Activated CD4-positive, alpha-beta T cell treated with anti-CD3 and anti-CD28 coated beads, Interleukin-10, Interleukin-2, amounts not matched to agents 100 ng/mL and 50 ng/mL, durations not matched to agents 16 hours and 8 hours (primary cell): Measurements from ENCODE around the gene GOLT1B.
A peak's percentile ranks its signal among the peaks of the same experiment; 100 is the strongest.
"Not testable (repeated sequence)": the region's sequence is repeated elsewhere in the genome, so short reads cannot be mapped to it uniquely, and the experiment has no call there.

Source experiments
- DNase-seq: peaks from one replicate; pipeline ENCODE4 v3.0.0-alpha.2; 2020

GOLT1B gene, protein sequence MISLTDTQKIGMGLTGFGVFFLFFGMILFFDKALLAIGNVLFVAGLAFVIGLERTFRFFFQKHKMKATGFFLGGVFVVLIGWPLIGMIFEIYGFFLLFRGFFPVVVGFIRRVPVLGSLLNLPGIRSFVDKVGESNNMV

DNA sequence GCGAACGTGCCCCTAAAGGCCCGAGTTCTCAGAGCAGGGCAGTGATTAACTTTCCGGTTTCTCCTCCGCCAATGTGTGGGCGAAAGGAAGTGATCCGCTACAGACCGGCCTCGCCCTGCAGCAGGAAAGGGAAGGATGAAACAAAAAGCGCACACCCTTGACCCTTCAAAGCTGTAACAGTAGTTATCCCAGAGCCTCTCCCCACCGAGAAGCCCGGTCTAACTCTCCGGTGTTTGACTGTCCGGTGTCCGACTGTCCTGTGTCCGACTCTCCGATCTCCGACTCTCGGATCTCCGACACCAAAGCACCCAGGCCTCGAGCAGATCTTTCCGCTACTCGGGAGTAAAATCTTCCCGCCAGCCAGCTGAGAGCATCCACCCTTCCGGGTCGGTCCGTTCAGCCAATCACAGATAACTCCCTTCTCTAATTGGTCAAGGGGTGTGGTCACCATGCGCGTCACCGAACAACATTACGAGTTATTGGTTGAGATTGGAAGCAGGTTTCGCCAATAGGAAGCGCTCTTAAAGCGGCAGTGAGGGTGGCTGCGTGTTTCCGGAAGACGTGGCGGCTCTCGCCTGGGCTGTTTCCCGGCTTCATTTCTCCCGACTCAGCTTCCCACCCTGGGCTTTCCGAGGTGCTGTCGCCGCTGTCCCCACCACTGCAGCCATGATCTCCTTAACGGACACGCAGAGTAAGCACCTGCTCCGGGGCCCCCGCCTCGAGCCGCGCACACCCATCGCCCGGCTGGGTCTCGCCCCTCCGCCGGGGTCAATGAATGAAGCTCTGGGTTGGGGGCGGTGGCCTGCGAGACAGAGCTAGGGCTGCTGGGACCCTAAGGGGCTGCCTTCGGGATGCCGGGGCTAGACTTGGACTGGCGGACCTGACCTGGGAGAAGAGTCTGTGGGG is at the start of gene GOLT1B, which contains the start of gene RECQL:
TSS of gene GOLT1B (plus strand) at position 532 of the 906 bp plus-strand sequence. CDS start at position 667, 135 bp downstream.
TSS of gene RECQL (minus strand) at position 378 of the 906 bp plus-strand sequence. CDS start 2,065 bp downstream, outside the sequence.
- peak; percentile 98 for DNase-seq

DNA sequence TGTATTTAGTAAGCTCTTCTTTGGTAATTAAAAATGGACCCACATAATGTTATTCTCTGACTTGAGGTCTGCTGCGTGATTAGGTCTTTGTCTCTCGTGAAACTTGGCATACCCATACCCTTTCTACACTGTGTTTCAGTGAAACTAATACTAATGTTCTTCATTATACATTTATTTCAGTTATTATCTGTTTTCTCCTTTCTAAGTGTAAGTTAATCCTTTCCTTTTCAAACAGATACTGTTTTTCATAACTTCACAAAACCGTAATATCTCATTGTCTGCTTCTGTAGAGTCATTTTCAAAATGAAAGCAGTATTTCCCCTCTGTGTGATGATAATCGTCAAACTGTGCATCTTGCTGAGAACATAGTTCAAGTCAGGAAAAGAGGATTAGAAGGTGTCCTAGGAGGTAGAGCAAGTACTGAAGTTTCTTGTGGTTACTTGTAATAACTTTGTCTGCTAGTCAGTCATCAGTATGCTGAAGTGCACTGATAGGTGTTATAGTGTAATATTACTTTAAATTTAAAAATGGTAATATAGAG is 48.2 kb upstream of the GOLT1B start:
- peak; percentile 87 for DNase-seq

DNA sequence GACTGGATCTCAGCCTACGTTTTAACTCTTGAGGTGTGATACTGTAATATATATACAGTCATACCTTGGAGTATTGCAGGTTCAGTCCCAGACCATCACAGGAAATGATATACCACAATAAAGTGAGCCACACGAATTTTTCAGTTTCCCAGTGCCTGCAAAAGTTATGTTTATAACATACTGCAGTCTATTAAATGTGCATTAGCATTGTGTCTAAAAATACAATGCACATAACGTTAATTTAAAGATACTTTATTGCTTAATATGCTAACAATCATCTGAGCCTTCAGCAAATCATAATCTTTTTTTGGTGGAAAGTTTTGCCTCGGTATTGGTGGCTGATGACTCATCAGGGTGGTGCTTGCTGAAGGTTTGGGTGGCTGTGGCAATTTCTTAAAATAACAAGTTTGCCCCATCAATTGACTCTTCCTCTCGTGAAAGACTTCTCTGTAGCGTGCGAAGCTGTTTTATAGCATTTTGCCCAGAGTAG is 45.3 kb upstream of the GOLT1B start:
- DNase-seq = peak; percentile 87

DNA sequence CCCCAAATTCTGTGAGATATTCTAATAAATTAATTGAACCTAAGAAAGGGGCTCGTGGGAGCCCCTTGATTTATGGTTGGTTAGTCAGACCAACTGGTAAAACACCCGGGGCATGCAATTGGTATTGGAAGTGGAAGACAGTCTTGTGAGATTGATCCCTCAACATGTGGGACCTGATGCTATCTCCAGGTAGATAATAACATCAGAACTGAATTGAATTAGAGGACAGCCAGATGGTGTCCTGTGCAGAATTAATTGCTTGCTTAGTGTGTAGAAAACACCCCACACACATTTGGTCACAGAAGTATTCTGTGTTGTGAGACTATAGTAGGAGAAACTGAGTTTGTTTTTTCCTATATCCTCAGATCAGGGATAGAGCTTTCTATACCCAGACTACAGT is 42.1 kb upstream of the GOLT1B start:
- DNase-seq = no peak

DNA sequence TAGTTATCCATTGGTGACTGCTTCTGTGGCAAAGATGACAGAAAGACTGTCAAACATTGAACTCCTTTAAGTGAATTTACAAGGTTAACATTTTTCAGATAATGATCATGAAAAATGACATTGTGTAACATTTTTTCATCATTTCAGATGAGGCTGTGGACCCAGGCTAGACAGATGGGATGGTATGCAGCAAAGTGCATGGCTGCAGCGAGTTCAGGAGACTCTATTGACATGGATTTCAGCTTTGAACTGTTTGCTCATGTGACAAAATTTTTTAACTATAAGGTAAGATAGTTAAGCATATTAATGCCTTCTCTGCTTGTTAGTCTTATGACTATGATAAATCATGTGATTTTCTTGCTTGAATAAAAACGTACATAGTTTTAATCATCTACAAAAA is 34.3 kb upstream of the GOLT1B start:
- not testable (repeated sequence) for DNase-seq

DNA sequence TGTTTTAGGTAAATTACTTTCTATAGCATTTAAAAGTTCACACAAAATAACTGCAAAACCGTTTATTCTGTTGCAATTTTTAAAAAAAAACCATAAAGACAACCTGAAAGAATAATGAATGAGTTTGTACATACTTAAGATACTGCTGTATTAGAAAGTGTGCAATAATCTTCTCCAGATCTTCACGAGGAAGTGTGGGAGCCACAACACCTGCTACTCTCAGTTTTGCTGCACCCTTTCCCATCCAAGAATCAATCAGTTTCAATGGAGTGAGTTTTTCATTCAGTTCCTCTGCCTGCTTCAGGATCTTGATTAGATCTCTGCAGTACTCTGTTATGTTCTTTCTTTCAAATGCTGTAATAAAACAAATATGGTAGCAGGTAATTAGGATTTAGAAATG is 30.3 kb upstream of the GOLT1B start:
- no peak for DNase-seq

DNA sequence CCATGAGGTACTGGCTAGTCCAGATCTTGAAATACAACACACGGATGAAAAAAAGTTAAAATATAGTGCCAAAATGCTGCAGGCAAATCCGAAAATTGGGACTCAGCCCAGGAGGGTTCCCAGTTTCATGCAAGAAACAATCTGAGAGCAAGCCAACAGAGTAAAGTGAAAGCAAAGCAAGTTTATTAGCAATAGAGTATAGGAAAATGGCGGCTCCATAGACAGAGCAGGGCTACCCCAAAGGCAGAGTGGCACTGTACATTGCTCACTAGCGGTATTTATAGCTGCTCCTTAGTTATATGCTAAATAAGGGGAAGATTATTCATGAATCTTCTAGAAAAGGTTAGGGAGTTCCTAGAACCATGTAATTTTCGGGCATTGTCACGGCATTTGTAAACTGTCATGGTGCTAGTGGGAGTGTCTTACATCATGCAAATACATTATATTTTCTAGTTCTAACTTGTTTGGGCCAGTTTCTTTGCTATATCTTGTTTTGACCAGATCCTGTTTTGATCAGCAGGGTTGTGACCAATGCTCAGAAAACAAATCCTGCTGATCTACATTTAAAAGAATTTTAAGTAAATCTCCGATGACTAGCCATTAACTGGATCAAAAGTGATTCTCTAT is 29.3 kb upstream of the GOLT1B start:
- no peak for DNase-seq

DNA sequence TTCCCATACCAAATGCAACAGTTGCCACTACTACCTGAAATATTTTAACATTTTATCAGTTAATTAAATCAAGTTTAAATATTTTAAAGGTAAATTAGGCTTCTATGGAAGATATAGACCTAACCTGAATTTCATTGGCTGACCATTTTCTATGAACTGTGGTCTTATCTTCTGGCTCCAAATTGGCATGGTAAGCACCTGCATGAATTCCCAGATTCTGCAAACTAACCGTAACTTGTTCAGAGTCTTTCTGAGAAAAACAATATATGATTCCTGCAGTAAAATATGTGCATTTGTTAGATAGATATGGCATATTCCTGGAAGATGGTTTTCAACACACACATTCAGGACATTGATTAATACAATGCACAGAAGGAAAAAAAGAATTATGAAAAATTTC is 26.0 kb upstream of the GOLT1B start:
- no peak for DNase-seq

DNA sequence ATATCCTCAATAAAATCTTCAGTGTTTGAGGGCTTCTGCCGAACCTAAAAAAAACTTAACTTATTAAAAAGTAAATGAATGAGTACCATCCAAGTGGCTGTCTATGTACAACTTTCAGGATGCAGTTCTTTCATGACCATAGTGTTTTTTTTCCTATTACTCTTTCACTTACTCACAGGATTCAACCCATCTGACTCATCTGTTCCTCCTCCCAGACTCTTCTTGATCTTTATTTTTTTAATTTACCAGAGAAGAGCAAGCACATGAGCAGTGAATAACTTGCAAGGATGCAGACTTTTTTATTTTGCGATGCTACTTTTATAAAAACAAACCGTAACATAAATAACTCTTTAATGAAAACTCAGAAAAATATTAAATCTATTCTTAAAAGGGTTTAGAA is 24.6 kb upstream of the GOLT1B start:
- peak; percentile 40 for DNase-seq

DNA sequence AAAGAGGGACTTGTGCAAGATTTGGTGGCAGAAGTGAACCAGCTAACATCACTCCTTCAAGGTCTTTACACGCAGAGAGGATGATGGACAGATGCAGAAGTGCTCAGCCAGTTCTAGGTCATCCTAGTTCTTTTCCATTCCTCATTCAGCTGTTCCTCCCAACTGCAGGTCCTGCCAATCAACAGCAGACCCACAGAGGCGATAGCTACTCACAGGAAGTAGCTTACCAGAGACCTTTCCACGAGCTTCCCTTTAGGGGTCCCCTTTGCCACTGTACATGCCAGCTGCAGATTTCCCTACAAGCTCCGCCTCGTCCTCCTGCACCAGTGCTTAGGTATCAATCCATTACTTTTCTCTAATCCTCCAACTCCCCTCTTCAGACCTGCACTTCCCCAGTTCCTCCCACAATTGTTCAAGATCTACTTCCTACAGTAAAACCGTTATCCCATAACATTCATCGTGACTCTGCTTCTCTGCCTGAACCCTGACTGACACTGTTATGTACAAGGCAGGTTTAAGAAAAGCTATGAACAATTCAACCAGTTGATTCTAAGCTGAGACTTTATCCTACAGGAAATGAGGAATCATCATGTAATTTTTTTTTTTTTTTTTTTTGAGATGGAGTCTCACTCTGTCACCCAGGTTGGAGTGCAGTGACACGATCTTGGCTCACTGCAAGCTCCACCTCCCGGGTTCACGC is 22.7 kb upstream of the GOLT1B start:
- DNase-seq = no peak

DNA sequence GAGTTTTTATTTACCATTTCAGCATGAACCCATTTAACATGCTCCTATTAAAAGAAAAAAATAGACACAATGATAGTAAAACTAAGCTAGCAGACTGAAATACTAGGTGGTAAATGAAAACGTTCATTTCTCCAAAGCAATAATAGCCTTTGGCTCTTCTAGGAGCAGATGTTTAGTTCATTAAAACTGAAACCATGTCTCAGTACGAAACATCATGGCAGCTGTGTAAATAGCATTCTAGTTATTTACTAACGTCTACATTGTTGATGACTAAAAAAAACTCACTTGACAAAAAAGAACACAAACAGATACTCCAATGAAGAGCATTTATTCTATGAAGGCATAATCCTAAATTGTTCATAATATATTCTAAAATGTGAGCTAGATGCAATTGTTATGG is 18.1 kb upstream of the GOLT1B start:
- no peak for DNase-seq

DNA sequence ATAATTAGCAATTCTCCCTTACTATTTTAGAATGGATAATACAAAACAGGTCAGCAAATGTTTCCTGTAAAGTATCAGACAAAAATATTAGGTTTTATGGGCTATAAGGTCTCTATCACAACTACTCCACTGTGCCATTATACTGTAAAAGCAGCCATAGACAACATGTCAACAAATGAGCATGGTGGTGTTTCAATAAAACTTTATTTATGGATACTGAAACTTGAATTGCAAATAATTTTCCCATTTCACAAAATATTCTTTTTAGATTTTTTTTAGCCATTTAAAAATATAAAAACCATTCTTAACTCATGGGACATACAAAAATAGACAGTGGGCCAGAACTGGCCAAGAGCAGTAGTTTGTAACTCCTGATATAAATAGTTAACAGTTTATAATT is 15.6 kb upstream of the GOLT1B start:
- no peak for DNase-seq

DNA sequence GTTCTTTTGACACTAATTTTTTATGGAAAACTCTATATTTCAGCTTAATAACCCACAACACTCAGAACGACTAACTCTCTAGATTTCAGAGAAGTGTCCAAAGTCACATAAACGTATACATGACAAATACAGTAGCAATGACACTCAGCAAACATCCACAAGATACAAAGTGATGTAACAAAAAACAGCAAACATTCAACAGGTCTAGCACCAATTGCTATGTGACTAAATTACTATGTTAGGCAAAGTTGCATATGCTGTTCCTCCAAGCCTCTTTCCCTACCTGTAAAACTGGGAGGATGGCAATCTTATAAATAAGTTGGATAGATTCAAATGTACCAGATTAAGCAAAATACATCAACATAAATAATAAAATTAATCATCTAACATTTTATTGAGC is 1.8 kb upstream of the GOLT1B start:
- no peak for DNase-seq

DNA sequence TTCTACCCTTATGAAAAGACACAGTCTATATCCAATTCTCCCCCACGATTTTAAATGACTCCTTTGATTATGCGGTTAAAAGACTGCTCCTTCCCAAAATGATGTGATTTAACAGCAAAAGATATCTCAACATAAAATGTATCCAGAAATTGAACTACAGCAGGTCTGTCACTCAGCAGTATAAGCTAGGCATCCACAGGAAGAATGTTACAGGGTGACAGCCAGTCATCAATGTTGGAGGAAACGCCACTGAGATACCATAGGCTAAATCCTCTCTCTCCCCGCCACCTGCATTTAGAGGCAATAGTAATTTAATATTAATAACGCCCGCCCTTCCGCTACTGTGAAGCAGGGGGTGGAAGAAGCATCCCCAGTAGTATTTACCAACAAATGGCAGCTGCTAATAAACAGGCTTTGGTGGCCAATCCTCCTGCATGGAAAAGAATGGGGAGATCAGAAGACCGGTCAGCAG is 767 bp upstream of the GOLT1B start:
- peak; percentile 9 for DNase-seq

DNA sequence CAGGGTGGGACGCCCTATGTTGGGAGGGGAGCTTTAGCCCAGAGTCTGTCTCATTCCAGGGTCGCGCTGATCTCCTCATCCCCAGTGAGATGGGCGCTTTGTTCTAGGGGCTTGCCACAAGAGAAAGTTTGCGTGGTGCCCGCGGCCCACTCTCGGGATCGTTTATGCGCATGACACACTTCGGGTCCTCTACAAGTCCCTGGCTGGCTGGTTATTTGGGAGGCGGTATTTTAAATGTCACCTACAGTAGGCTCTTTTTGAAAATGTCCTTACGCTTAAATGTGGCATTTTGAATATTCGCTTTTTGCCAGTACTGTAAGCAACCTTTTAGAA is 541 bp downstream of the GOLT1B start:
- peak; percentile 36 for DNase-seq

DNA sequence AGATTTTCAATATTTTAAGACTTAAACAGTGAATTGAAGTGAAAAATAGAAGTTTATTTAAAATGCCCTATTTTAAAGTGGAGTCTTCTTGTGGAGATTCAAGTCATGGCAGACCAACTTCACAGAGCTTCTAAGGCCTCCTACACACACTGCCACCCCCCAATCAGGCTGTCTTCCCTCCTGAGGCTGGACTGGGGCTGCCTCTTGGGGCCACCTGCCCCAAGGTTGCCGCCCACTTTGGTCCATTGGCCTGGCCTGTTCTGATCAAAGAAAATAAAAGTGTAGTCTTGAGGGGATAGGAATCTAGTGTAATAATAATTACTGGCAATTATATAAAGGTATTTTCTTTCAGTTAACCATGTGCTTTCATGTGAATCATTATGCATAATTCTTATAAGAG is 1.3 kb downstream of the GOLT1B start:
- no peak for DNase-seq

DNA sequence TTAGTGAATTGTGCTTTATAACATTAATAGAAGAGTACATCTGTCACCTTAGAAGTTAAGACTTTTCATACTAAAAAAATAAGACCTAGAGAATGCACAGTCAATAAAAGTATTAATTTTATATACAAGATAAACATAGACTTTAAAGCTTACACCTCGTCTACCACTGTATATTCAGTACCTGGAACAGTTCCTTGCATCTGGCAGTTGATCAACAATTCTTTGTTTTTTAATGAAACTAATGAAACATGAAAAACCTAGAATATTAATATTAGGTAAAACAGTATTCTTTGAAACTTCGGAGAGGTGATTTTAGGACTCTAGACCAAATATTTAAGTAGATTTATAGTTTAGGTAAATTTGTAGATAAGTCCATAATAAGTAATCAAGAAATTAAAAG is 4.3 kb downstream of the GOLT1B start:
- no peak for DNase-seq

DNA sequence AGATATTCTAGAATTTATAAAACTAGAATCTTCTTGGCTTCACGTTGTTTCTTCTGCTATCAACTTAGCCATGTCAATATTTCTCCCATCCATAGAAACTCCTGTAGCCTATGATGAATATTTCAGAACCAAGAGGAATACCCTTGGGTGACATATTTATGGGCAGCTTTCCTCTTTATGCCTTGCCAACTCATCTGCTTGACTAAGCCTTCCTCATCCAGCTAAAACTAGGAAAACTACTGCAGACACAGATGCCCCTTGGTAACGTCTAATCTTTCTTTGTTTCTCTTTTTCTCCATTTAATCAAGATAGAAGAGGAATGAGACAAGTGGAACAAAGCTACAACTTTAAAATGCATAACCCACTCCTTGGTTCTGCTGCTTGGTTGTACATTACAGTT is 6.3 kb downstream of the GOLT1B start:
- DNase-seq = no peak

DNA sequence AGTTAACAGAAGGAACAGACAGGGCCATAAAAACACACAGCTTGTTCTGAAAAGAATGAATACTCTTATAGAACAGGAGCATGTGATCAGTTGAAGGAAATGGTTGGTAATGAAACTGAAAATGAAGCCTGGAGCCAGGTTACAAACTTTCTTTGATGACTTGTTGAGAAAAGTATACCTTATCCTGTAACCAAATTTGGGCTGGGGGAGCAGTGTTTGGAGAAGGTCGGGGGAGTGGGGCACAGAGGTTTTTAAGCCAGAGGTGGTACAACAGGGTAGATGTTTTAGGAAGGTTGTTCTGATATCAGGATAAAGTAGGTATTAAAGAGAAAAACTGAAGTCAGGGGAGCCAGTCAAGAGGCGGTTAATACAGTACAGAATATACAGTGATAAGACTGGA is 8.2 kb downstream of the GOLT1B start:
- DNase-seq = peak; percentile 47

DNA sequence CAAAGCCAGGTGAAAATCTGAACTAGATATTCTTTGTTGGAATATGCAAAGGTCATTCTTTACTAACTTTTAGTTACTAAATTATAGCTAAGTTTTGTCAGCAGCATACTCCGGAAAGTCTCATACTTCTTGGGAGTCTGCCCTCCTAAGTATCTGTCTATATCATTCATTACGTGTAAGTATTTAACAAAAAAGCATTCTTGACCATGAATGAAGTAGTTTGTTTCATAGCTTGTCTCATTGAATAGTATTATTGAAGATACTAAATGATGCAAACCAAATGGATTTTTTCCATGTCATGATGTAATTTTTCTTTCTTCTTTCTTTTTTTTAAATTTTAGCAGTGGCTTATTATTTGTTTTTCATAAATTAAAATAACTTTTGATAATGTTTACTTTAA is 14.7 kb downstream of the GOLT1B start:
- DNase-seq = no peak

DNA sequence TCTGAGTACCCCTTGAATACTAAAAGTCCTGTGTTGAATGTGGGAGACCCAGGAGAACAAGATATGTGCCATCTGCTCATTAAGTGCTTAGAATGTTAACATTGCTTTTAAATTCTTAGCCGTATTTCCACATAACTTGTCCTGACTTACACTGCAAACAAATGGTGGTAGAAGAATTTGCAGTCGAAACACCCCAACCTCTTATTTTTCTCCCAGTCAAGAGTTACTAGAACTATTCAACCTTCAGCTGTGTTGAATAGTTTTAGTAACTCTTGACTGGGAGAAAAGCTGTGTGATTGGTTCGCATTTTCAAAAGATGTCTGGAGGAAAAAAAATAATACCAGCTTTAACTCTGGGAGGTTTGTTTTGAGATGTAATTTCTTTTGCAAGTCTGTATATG is 16.9 kb downstream of the GOLT1B start:
- DNase-seq = no peak

DNA sequence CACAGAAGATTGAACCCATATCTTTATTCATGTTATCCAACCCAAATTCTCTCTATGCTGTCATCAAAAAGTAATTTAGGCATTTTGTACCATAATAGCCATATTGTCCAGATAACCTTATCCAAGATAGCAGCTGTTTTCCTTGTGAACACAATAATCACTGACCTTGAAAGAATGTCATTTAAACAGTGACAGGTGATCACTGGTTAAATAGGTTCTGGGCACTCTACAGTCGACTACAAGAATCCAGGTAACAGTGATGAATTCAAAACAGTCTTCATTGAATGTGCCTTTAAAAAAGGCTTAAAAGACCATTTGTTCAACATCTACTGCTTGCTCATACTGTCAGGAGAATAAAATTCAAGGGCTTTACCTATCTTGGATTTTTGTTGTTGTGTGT is 20.0 kb downstream of the GOLT1B start:
- no peak for DNase-seq

DNA sequence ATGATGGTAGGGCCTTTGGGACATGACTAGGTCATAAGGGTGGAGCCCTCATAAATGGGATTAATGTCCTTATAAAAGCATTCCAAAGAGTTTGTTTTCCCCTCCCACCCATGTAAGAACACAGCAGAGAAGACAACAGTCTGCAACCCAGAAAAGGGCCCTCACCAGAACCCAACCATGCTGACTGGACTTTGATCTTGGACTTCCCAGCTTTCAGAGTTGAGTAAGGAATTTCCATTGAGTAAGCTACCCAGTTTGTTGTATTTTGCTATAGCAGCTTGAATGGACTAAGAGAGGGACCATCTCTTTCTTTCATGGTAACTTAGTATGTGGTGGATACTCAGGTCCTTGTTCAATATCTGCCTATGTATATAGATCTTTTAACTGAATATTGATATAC is 21.6 kb downstream of the GOLT1B start:
- DNase-seq = no peak
